ENCODE data around the gene KIF3A.

DNA sequence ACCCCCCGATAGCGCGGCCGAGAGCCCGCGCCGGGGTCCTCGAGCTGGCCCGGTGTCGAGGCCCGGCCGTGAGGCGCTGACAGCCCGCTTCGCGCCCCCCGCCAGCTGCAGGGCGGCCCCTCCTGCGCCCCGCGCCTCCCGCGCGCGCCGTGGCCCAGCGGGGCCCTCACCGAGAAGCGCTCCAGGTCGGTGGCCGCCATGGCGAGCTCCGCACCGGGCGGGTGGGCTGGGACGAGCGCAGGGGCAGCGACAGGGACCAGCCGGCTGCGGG lies 39.5 kb upstream of the KIF3A start:
- TF ChIP-seq, protein P1, sequence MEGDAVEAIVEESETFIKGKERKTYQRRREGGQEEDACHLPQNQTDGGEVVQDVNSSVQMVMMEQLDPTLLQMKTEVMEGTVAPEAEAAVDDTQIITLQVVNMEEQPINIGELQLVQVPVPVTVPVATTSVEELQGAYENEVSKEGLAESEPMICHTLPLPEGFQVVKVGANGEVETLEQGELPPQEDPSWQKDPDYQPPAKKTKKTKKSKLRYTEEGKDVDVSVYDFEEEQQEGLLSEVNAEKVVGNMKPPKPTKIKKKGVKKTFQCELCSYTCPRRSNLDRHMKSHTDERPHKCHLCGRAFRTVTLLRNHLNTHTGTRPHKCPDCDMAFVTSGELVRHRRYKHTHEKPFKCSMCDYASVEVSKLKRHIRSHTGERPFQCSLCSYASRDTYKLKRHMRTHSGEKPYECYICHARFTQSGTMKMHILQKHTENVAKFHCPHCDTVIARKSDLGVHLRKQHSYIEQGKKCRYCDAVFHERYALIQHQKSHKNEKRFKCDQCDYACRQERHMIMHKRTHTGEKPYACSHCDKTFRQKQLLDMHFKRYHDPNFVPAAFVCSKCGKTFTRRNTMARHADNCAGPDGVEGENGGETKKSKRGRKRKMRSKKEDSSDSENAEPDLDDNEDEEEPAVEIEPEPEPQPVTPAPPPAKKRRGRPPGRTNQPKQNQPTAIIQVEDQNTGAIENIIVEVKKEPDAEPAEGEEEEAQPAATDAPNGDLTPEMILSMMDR (IDR thresholded peaks at IDR 0.05), result no peak
- TF ChIP-seq POLR2AphosphoS5 (IDR thresholded peaks at IDR 0.05) (no peak), POLR2A (IDR thresholded peaks at IDR 0.05) (no peak), EP300 (IDR thresholded peaks at IDR 0.05) (no peak)
